K562 (cell line): ENCODE results near the gene FCRL6. TPM values are rescaled to one million over a fixed set of nuclear protein-coding genes. Genes with fewer than 3 reads are reported as not detected.

Experiments used
- ATAC-seq: fragments of 200-7000 bp; cut with Tn5 transposase; 3 replicates; pipeline ENCODE4 v1.9.1; 2020; ENCODE audit warnings: moderate library complexity
- BruUV-seq: library from RNA; stranded (reverse); fragments of 400-500 nt; replicated peaks from 2 replicates; lab custom pipeline; 2021; lab: Mats Ljungman, UMichigan
- CTCF ChIA-PET: fragments of 300-600 bp; formaldehyde crosslinking; extraction: SDS; loops from one replicate; lab custom pipeline; 2021; ENCODE audit warnings: low intra/inter-chr PET ratio; lab: Yijun Ruan, JAX
- POLR2A ChIA-PET: fragments of 300-600, 350-650 bp; sonication (Branson Sonifier 250); formaldehyde crosslinking; extraction: SDS; loops from one replicate; lab custom pipeline; 2021; ENCODE audit warnings: antibody characterized with exemption, inconsistent platforms; lab: Yijun Ruan, JAX
- DNase-seq, 4 experiments: peaks; one replicate each; pipeline versions ENCODE4 v3.0.0 to v3.0.0-alpha.2; 2011 to 2018; ENCODE audit warnings: low spot score in 3 of 4, mixed read lengths in 3 of 4; ENCODE audit errors: extremely low read depth in 1 of 4
- FAIRE-seq: peaks from 2 replicates; lab custom pipeline; 2011; peaks lifted over from hg19 to GRCh38; lab: Jason Lieb, UNC
- H2AFZ ChIP-seq: 2 replicates; pipeline ENCODE4 v1.6.0; 2011; ENCODE audit warnings: low read depth, low read length, control low read depth, inconsistent platforms
- H3K27ac ChIP-seq: fragments of 200-600 bp; 3 replicates; pipeline ENCODE4 v1.8.0; 2011; ENCODE audit warnings: low read depth, mild to moderate bottlenecking, control low read depth, inconsistent platforms, low read length, moderate library complexity, mixed read lengths; ENCODE audit errors: extremely low read depth
- H3K27me3 ChIP-seq, 2 experiments: fragments of 300-600 bp in 1 of 2; 2 replicates in 1 of 2; 3 replicates in 1 of 2; pipeline versions ENCODE4 v1.6.0 to v1.8.0; 2011; ENCODE audit warnings: inconsistent platforms in 2 of 2, low read length in 2 of 2, mild to moderate bottlenecking in 1 of 2, mixed read lengths in 1 of 2, moderate library complexity in 1 of 2; ENCODE audit not compliant: control insufficient read depth in 2 of 2, insufficient read depth in 2 of 2
- H3K36me3 ChIP-seq: fragments of 300-600 bp; 3 replicates; pipeline ENCODE4 v1.8.0; 2011; ENCODE audit warnings: mild to moderate bottlenecking, low read length, inconsistent platforms; ENCODE audit not compliant: control insufficient read depth, insufficient read depth
- H3K4me1 ChIP-seq, 2 experiments: fragments of 200-600 bp in 1 of 2; replicated peaks in 1 of 2; 2 replicates in 1 of 2; 3 replicates in 1 of 2; pipeline versions ENCODE4 v1.5.1 to v1.8.0; 2011; ENCODE audit warnings: inconsistent platforms in 2 of 2, low read length in 2 of 2, mild to moderate bottlenecking in 1 of 2, mixed read lengths in 1 of 2, moderate library complexity in 1 of 2; ENCODE audit not compliant: control insufficient read depth in 2 of 2, insufficient read depth in 2 of 2
- H3K4me2 ChIP-seq: 2 replicates; pipeline ENCODE4 v1.6.1; 2011; ENCODE audit warnings: low read length, control low read depth, inconsistent platforms, mixed read lengths; ENCODE audit not compliant: insufficient read depth
- H3K4me3 ChIP-seq: fragments of 200-600 bp; sonication (generic), shearing (Covaris generic); 2 replicates; pipeline ENCODE4 v1.5.1; 2016; ENCODE audit warnings: control low read depth, inconsistent platforms
- H3K79me2 ChIP-seq: fragments of 200-600 bp; 3 replicates; pipeline ENCODE4 v1.8.0; 2011; ENCODE audit warnings: low read length, inconsistent platforms; ENCODE audit not compliant: control insufficient read depth, insufficient read depth
- H3K9ac ChIP-seq, 2 experiments: 2 replicates each; pipeline versions ENCODE4 v1.6.0 to v1.6.1; 2011; ENCODE audit warnings: low read depth in 2 of 2, low read length in 2 of 2, control low read depth in 1 of 2, inconsistent platforms in 1 of 2, mild to moderate bottlenecking in 1 of 2, mixed read lengths in 1 of 2; ENCODE audit not compliant: insufficient read depth in 1 of 2
- H3K9me1 ChIP-seq: one replicate; pipeline ENCODE4 v1.6.0; 2011; ENCODE audit warnings: inconsistent platforms, mild to moderate bottlenecking, low read length, moderate library complexity; ENCODE audit not compliant: control insufficient read depth, insufficient read depth
- H3K9me3 ChIP-seq: replicated peaks from 2 replicates; pipeline ENCODE4 v1.5.1; 2011; ENCODE audit warnings: low read depth, low read length, inconsistent platforms; ENCODE audit not compliant: control insufficient read depth, insufficient read depth
- H4K20me1 ChIP-seq: replicated peaks from 2 replicates; pipeline ENCODE4 v1.6.1; 2011; ENCODE audit warnings: low read length, inconsistent platforms, mixed read lengths; ENCODE audit not compliant: control insufficient read depth, insufficient read depth
- BRD9 ChIP-seq: fragments of 450-650 bp; IDR thresholded peaks from 2 replicates; pipeline ENCODE4 v1.6.1; 2018; ENCODE audit warnings: low read depth; ENCODE audit not compliant: partially characterized antibody
- ELK3 ChIP-seq: fragments of 450-650 bp; formaldehyde crosslinking; IDR thresholded peaks from 2 replicates; pipeline ENCODE4 v1.4.0; 2020; ENCODE audit warnings: mild to moderate bottlenecking
- EWSR1 ChIP-seq: fragments of 450-650 bp; IDR thresholded peaks from 2 replicates; pipeline ENCODE4 v1.6.1; 2018; ENCODE audit warnings: borderline replicate concordance, mild to moderate bottlenecking, low read depth, moderate library complexity; ENCODE audit not compliant: partially characterized antibody
- GABPB1 ChIP-seq: sonication (generic); formaldehyde crosslinking; IDR thresholded peaks from 2 replicates; pipeline ENCODE4 v1.8.0; 2022; ENCODE audit warnings: mild to moderate bottlenecking, missing genetic modification reagents
- PPARD ChIP-seq: fragments of 250-450 bp; sonication (Bioruptor Pico); IDR thresholded peaks from 2 replicates; pipeline ENCODE4 v1.8.0; 2022; ENCODE audit warnings: inconsistent platforms, mild to moderate bottlenecking, moderate library complexity
- RBM17 ChIP-seq: fragments of 200-400 bp; formaldehyde crosslinking; IDR thresholded peaks from 2 replicates; pipeline ENCODE4 v1.6.1; 2017; ENCODE audit warnings: low read depth, mild to moderate bottlenecking, low read length, borderline replicate concordance
- WGBS: fragments of 100-300 bp; shearing (Covaris generic); methylation state at CpG from one replicate; pipeline ENCODE4 v1.1.6; 2016; ENCODE audit warnings: low coverage, mixed read lengths; ENCODE audit not compliant: insufficient coverage; ENCODE audit errors: missing lambda C conversion rate; 5-methylcytosine and 5-hydroxymethylcytosine counted together
- in situ Hi-C: fragments of 300-500 bp; cut with MboI; formaldehyde crosslinking; loops from 4 replicates; pipeline ENCODE4 v1.15.0; 2018; ENCODE audit warnings: inconsistent platforms, mixed read lengths
- intact Hi-C: fragments of 100-400 bp; cut with micrococcal nuclease; formaldehyde crosslinking; loops from 2 replicates; pipeline ENCODE4 v1.14.2; 2022
- polyA plus RNA-seq, 8 experiments: library from polyadenylated mRNA; depleted of rRNA in 4 of 8; stranded (reverse) in 5 of 8; unstranded in 3 of 8; fragments of >200 nt; fragmentation: Nextera tagmentation in 2 of 8; fragmentation: Illumina TruSeq in 1 of 8; extraction: Ambion mirVana in 2 of 8; extraction: Trizol in 1 of 8; gene quantifications; 2 replicates each; pipeline versions ENCODE4 v1.2.1 to v1.2.3, GENCODE V29; 2011 to 2014; ENCODE audit warnings: inconsistent platforms in 1 of 8, missing spikeins in 1 of 8
- total RNA-seq, 7 experiments: library from RNA; depleted of rRNA in 6 of 7; stranded (reverse); fragments of >200 nt in 6 of 7; fragmentation: Illumina TruSeq in 2 of 7; extraction: Trizol in 2 of 7; gene quantifications; 2 replicates each; pipeline versions ENCODE4 v1.2.1 to v1.2.3, GENCODE V29; 2011 to 2021; ENCODE audit warnings: low replicate concordance in 1 of 7
- TF ChIP-seq, protein P1 (sequence below), 2 experiments: IDR thresholded peaks; 2 replicates each; pipeline ENCODE4 v1.6.1; 2012; ENCODE audit warnings: improper control_type of control experiment in 2 of 2, low read depth in 2 of 2, low read length in 2 of 2, borderline replicate concordance in 1 of 2

FCRL6 gene
- total and polyA plus RNA-seq, 9 of the 15 experiments (the other 6 are each of a cell fraction or from before 2014, with no cell fraction given) = not detected

- H3K4me3 ChIP-seq = no peak overlapping the region
- no peak for FAIRE-seq
- peaks cover 0 to 3% of the 10 kb centered on the region in 2 experiments; a peak in 1 of 5 replicates for H3K4me1 ChIP-seq
- H3K79me2 ChIP-seq = no peaks in the 10 kb centered on the region
- DNase-seq = no peak
- TF ChIP-seq EWSR1 = no peak
- no peak for TF ChIP-seq ELK3
- TF ChIP-seq, protein P1, sequence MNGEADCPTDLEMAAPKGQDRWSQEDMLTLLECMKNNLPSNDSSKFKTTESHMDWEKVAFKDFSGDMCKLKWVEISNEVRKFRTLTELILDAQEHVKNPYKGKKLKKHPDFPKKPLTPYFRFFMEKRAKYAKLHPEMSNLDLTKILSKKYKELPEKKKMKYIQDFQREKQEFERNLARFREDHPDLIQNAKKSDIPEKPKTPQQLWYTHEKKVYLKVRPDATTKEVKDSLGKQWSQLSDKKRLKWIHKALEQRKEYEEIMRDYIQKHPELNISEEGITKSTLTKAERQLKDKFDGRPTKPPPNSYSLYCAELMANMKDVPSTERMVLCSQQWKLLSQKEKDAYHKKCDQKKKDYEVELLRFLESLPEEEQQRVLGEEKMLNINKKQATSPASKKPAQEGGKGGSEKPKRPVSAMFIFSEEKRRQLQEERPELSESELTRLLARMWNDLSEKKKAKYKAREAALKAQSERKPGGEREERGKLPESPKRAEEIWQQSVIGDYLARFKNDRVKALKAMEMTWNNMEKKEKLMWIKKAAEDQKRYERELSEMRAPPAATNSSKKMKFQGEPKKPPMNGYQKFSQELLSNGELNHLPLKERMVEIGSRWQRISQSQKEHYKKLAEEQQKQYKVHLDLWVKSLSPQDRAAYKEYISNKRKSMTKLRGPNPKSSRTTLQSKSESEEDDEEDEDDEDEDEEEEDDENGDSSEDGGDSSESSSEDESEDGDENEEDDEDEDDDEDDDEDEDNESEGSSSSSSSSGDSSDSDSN (IDR thresholded peaks at IDR 0.05; ENCODE audit: borderline replicate concordance in 1 of 2, low read depth in 2 of 2, low read length in 2 of 2) = no peak
- TF ChIP-seq GABPB1 (CRISPR knock-in tag) = no peak
- TF ChIP-seq PPARD (CRISPR knock-in tag) = no peak
- no peak for TF ChIP-seq BRD9
- TF ChIP-seq RBM17 = no peak
- TF ChIP-seq, all 486 proteins: peak for 0
- Histone ChIP-seq H3K4me2 (no peak overlapping the region), H3K9ac (no peak overlapping the region), H2AFZ (no peak overlapping the region), H4K20me1 (no peaks in the 10 kb centered on the region), H3K27me3 (peaks cover 15 to 49% of the 10 kb centered on the region in 2 experiments; a peak in 4 of 5 replicates), H3K27ac (no peak overlapping the region), H3K9me3 (no peaks in the 10 kb centered on the region), H3K36me3 (no peaks in the 10 kb centered on the region), H3K9me1 (no peaks in the 10 kb centered on the region)
- ChIA-PET CTCF (no interaction called here), POLR2A (interaction anchor here (1.0 to 1.6 kb wide), 4 partner anchors 10 to 168 kb away, joined by 3 to 5 read pairs (median 4); no protein-coding TSS in a partner anchor)
- ATAC-seq = no peak
- WGBS = 0% methylated on average over 2 of the region's 2 CpGs
- intact Hi-C loops (no loop called here), in situ Hi-C loops (no loop called here)
- BruUV-seq = no TSS peak
Measured at GRCh38 chr1:159841749-159842148, 39.6 kb downstream of the FCRL6 start.
